Skeletal muscle tissue (tissue), 4 donors: ENCODE measurements around the gene UNC5CL. TPM values are rescaled to one million over a fixed set of nuclear protein-coding genes. Genes with fewer than 3 reads are reported as not detected.
"Not testable (repeated sequence)": the region's sequence is repeated elsewhere in the genome, so short reads cannot be mapped to it uniquely, and the experiment has no call there.

Experiments used
- H3K27ac ChIP-seq: one replicate; pipeline ENCODE4 v1.7.0; 2013; ENCODE audit warnings: mild to moderate bottlenecking, low read depth, low read length, inconsistent platforms
- H3K27me3 ChIP-seq, 3 donors: one replicate each; pipeline ENCODE4 v1.7.0; 2013; ENCODE audit warnings: low read length in 3 of 3; ENCODE audit not compliant: control insufficient read depth in 3 of 3, insufficient read depth in 3 of 3
- H3K36me3 ChIP-seq, 3 donors: one replicate each; pipeline ENCODE4 v1.7.0; 2013; ENCODE audit warnings: low read length in 3 of 3; ENCODE audit not compliant: control insufficient read depth in 3 of 3, insufficient read depth in 3 of 3
- H3K4me1 ChIP-seq, 3 donors: one replicate each; pipeline ENCODE4 v1.7.0; 2013; ENCODE audit warnings: low read length in 3 of 3, mild to moderate bottlenecking in 3 of 3; ENCODE audit not compliant: control insufficient read depth in 3 of 3, insufficient read depth in 3 of 3
- H3K4me3 ChIP-seq, 3 donors: one replicate each; pipeline ENCODE4 v1.7.0; 2013; ENCODE audit warnings: low read length in 3 of 3
- H3K9ac ChIP-seq, 3 donors: one replicate each; pipeline ENCODE4 v1.7.0; 2013; ENCODE audit warnings: low read length in 3 of 3, mild to moderate bottlenecking in 3 of 3, moderate library complexity in 2 of 3, low read depth in 1 of 3
- H3K9me3 ChIP-seq, 3 donors: one replicate each; pipeline ENCODE4 v1.7.0; 2013; ENCODE audit warnings: low read length in 3 of 3; ENCODE audit not compliant: control insufficient read depth in 3 of 3
- total RNA-seq: library from RNA; depleted of rRNA; stranded (reverse); fragments of >200 nt; gene quantifications from one replicate; pipeline ENCODE4 v1.2.3, GENCODE V29; 2014
- donor health status: Osteomylitis.

Gene UNC5CL
- total RNA-seq, 1 donor from 2014 or later, result 2.1 TPM

DNA sequence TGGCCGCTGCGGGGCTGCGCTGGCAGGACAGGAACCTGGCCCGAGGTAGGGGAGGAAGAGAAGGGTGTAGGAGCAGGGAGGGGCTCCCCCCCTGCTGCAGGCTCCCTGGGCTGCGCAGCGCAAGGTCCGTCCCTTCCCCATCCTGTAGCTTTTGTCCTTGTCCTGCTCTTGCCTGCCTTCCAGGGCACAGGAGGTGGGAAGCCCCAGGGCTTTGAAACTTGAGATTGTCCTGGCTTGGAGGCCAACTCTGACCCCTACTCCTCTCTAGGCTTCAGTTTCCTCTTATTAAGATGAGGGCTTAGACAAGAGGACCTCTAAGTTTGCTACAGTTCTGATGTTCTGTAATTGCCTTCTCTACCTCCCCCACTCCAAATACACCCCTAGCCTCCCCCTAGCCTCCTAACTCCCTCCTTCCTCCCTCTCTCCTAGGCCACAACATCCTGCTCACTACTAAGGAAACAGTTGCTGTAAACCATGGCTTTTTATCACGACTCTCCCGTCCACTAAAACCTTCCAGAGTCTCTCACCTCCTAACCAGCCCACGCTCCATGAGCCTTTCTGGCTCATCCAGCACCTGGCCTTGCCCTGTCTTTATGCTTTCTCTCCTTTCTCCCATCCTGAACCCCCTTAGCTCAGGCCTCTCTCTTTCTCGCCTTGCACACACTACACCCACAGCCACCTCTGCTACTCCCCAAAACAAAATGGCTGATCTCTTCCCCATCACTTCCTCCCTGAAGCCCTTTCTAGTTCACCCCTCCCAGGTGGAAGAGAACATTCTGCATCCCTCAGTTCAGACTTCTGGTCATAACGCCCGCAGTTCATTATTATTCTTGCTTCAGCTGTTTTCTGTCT lies 10.2 kb downstream of the UNC5CL start:
- H3K4me1 ChIP-seq, result peaks cover 16 to 19% (median 18%) of the 10 kb centered on the region in 3 donors
- H3K9me3 ChIP-seq, result no peaks in the 10 kb centered on the region
- no peaks in the 10 kb centered on the region for H3K27me3 ChIP-seq
- peaks cover 0 to 4% (median 0%) of the 10 kb centered on the region in 3 donors for H3K36me3 ChIP-seq
- peak overlapping the region; percentile 73 to 86 (median 80) for H3K4me3 ChIP-seq
- H3K27ac ChIP-seq, result peak overlapping the region; percentile 43
- H3K9ac ChIP-seq, result peak overlapping the region; percentile 78 to 93 (median 81)

DNA sequence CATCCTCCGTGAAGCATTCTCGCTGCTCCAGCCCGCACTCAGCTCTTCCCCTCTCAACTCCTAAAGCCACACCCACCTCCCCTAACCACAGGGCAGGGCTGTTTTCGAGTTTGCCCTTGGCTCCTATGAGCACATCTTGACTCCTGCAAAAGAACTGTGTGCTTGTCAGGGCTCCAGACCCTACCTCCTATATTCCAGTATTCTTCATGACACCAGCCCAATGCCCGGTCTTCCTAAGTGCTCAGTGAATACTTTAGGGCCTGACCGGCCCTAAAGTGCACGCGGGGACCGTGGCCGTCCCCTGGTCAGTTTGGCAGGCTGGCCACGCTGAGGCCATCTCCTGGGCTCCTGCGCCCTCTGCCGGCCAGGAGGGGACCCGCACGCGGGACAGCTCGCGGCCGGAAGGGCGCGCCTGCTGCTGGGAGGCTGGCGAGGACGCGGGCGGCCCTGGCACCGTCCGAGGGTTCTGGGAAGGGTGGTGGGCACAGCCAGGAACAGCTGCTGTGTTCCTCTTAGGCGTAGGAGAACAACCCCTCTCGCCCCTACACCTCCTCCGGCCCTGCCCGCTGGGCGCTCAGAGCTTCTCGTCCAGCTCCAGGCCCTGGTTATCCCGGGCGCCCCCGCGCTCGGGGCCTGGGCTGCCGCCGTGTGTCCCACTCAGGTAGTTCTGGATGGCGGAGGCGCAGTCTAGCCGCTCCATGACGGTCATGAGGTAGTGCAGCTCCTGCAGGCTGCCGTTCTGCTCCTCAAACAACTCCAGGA lies 11.0 kb downstream of the UNC5CL start:
- Histone ChIP-seq H3K27me3 (no peaks in the 10 kb centered on the region), H3K27ac (peak overlapping the region; percentile 43), H3K9me3 (no peaks in the 10 kb centered on the region), H3K4me1 (peaks cover 16 to 19% (median 18%) of the 10 kb centered on the region in 3 donors), H3K4me3 (peak overlapping the region; percentile 73 to 86 (median 80)), H3K9ac (peak overlapping the region; percentile 81 to 93 (median 84)), H3K36me3 (peaks cover 0 to 4% (median 0%) of the 10 kb centered on the region in 3 donors)

DNA sequence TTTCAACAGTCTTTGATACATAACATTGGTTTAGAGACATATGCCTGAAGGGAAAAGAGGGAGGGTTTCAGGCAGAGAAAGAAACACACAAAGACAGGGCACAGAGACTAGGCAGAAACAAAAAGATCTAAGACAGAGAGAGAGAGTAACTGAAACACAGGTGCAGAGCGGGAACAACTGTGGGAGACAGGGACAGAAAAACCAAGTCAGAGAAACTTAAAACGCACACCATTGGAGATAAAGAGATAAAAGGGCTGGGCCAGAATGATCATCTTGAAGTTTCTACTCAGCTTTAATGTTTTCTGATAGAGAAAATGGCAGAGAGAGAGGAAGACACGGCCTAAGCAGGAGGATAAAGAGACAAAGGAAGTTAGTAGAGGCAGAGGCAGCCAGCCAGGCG lies 11.8 kb downstream of the UNC5CL start:
- Histone ChIP-seq H3K27ac (peak overlapping the region; percentile 43), H3K9ac (peak overlapping the region; percentile 81 to 93 (median 84))

DNA sequence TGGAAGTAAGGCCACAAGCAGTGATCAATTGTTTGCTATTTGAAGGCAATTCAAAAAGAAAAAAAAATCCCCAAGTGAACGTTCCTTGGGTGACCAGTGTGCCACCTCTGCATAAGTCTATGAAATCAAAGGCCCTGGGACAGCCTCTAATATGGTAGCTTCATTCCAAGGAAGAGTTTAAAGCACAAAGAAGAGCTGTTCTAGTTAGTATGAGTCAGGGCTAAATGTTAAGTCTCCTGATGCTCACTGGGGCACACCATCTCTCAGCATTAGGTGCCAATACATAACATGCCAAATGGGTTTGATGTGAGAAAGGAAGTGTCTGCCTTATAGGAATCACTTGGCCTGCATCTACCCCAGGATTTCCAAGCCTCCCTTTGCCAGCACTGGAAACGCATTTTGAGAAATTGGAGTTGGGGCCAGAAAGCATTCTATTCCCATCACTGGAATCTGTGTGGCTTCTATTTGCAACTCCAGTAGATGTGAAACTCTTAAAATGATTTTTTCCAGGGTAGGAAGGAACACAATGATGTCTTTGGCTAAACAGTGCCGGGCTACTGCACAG lies 13.0 kb downstream of the UNC5CL start:
- Histone ChIP-seq H3K4me3 (no peak overlapping the region), H3K27me3 (no peaks in the 10 kb centered on the region), H3K4me1 (peaks cover 16 to 22% (median 19%) of the 10 kb centered on the region in 3 donors), H3K9ac (no peak overlapping the region), H3K36me3 (peaks cover 0 to 4% (median 0%) of the 10 kb centered on the region in 3 donors), H3K9me3 (no peaks in the 10 kb centered on the region), H3K27ac (no peak overlapping the region)

More for the DNA sequence above, 11.8 kb downstream of the UNC5CL start:
- Histone ChIP-seq H3K4me1 (peaks cover 16 to 19% (median 18%) of the 10 kb centered on the region in 3 donors), H3K27me3 (no peaks in the 10 kb centered on the region), H3K9me3 (no peaks in the 10 kb centered on the region), H3K36me3 (peaks cover 0 to 4% (median 0%) of the 10 kb centered on the region in 3 donors), H3K4me3 (peak overlapping the region; percentile 73 to 86 (median 80))

DNA sequence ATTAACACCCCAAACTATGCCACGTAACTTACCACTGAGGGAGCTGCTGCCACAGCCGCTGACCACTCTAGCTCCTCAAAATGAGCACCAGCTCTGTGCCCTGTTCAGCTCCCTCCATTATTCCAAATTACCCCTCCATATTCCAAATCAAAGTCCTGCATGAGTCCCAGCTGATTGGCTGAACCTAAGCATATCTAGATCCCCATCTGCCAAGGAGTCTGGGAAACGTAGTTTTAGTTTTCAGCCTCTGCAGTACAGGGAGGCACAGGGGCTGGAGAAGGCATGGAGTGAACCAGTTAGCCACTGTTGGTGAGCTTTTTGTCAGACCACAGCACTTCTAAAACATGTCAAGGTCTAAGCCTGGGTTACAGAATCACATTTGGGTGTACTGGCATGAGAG lies 15.9 kb downstream of the UNC5CL start:
- Histone ChIP-seq H3K4me1 (peaks cover 9 to 13% (median 11%) of the 10 kb centered on the region in 3 donors), H3K27ac (no peak overlapping the region)

DNA sequence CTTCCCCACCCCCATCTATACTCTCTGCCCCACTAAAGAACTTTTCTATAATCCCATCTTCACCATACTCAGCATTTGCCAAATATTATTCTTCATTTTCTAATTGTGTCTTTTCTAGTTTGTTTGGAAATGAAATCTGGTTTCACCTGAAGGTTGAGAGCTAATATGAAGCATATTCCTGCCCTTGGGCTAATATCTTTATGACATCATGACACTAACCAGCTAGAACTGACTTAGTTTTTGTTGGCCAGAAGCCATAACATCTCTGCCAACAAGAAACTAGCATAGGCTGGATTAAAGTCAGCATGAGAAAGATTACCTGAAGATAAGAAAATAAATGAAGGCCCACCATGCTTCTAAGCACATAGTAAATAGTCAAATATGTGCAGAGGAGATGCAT lies 16.7 kb downstream of the UNC5CL start:
- peaks cover 0 to 4% (median 0%) of the 10 kb centered on the region in 3 donors for H3K36me3 ChIP-seq
- H3K27ac ChIP-seq, result no peak overlapping the region
- H3K9ac ChIP-seq, result no peak overlapping the region
- H3K4me3 ChIP-seq, result no peak overlapping the region
- H3K4me1 ChIP-seq, result peaks cover 4 to 6% (median 5%) of the 10 kb centered on the region in 3 donors
- no peaks in the 10 kb centered on the region for H3K9me3 ChIP-seq
- no peaks in the 10 kb centered on the region for H3K27me3 ChIP-seq

More for the DNA sequence above, 15.9 kb downstream of the UNC5CL start:
- Histone ChIP-seq H3K36me3 (peaks cover 0 to 4% (median 0%) of the 10 kb centered on the region in 3 donors), H3K9me3 (no peaks in the 10 kb centered on the region), H3K27me3 (no peaks in the 10 kb centered on the region), H3K9ac (no peak overlapping the region), H3K4me3 (no peak overlapping the region)

DNA sequence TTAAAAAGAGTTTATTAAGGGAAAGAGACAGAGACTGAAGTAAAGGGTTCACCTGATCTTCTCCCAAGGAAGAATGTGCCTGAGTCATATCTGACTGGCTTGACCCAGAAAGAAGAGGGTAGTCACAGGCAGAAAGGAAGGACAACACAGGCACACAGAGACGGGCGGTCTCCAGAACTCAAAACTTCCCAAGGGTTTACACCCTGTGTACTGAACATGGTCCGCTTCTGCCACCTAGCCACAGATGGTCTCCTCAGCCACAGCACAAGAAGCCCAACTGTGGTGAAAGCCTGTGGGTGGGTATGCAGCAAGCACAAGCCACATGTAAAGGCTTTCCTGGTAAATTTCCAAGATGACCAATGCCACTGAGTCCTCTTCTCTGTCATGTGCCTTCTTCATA lies 17.2 kb downstream of the UNC5CL start:
- Histone ChIP-seq H3K27me3 (no peaks in the 10 kb centered on the region), H3K36me3 (peaks cover 0 to 4% (median 0%) of the 10 kb centered on the region in 3 donors), H3K4me1 (peaks cover 0 to 4% (median 2%) of the 10 kb centered on the region in 3 donors), H3K9ac (no peak overlapping the region), H3K4me3 (no peak overlapping the region), H3K27ac (no peak overlapping the region), H3K9me3 (no peaks in the 10 kb centered on the region)

DNA sequence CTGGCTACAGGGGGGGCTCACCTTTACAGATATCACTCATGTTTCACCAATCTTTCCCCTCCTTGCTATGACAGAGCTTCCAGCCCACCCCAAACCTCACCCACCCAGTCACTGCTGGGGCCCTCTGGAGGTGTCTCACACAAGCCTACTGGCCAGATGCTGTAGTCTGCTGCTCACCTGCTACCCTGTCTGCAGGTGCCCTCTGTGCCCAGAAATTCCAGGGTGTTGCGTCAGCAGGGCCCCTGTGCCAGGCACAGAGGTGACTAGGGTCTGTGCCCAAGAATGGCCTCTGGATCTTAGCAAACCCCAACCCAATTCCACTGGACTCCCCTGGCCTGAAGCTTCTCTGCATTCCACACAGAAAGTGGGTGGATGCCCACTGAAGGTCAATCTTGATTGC lies 21.4 kb downstream of the UNC5CL start:
- no peak overlapping the region for H3K4me3 ChIP-seq
- no peaks in the 10 kb centered on the region for H3K27me3 ChIP-seq
- no peaks in the 10 kb centered on the region for H3K36me3 ChIP-seq
- no peak overlapping the region for H3K9ac ChIP-seq
- H3K4me1 ChIP-seq, result peaks cover 0 to 4% (median 0%) of the 10 kb centered on the region in 3 donors
- H3K9me3 ChIP-seq, result no peaks in the 10 kb centered on the region
- no peak overlapping the region for H3K27ac ChIP-seq

DNA sequence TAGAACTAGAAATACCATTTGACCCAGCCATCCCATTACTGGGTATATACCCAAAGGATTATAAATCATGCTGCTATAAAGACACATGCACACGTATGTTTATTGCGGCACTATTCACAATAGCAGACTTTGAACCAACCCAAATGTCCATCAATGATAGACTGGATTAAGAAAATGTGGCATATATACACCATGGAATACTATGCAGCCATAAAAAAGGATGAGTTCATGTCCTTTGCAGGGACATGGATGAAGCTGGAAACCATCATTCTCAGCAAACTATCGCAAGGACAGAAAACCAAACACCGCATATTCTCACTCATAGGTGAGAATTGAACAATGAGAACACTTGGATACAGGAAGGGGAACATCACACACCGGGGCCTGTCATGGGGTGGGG lies 23.2 kb downstream of the UNC5CL start:
- not testable (repeated sequence) for H3K9me3 ChIP-seq, H3K27ac ChIP-seq, H3K36me3 ChIP-seq, H3K4me3 ChIP-seq, H3K4me1 ChIP-seq, H3K9ac ChIP-seq, H3K27me3 ChIP-seq
